AG10803 (cell line): ENCODE data around the gene CRABP2.

Experiments
- DNase-seq: peaks from one replicate; pipeline ENCODE4 v3.0.0; 2010; ENCODE audit warnings: low read depth
- H3K4me3 ChIP-seq: 2 replicates; pipeline ENCODE4 v1.5.1; 2011; ENCODE audit warnings: mild to moderate bottlenecking, low read length, control low read depth
- TF ChIP-seq, protein P1 (sequence below): conservative IDR thresholded peaks from 2 replicates; pipeline ENCODE4 v1.5.1; 2011; ENCODE audit warnings: mild to moderate bottlenecking, low read length, control low read depth, inconsistent platforms

The CRABP2 gene

DNA sequence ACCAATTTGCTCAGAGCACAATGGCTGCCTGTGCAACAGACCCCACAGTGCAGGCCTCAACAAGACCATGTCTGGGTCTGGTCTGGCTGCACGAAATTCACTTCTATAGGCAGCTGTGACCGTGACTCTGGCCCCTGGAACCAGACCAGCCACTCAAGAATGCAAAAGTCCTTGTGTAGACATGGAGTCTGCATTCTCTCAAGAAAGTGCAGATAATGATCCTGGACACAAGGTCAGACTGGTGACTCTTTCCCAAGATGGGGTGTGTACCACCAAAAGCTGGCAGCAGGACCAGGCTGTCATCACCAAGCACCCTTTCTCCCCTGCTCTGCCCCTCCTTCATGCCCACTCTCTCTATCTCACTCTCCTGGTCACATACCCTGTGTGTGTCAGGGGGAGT is 15.7 kb upstream of the CRABP2 start:
- H3K4me3 ChIP-seq: no peak overlapping the region
- TF ChIP-seq, protein P1, sequence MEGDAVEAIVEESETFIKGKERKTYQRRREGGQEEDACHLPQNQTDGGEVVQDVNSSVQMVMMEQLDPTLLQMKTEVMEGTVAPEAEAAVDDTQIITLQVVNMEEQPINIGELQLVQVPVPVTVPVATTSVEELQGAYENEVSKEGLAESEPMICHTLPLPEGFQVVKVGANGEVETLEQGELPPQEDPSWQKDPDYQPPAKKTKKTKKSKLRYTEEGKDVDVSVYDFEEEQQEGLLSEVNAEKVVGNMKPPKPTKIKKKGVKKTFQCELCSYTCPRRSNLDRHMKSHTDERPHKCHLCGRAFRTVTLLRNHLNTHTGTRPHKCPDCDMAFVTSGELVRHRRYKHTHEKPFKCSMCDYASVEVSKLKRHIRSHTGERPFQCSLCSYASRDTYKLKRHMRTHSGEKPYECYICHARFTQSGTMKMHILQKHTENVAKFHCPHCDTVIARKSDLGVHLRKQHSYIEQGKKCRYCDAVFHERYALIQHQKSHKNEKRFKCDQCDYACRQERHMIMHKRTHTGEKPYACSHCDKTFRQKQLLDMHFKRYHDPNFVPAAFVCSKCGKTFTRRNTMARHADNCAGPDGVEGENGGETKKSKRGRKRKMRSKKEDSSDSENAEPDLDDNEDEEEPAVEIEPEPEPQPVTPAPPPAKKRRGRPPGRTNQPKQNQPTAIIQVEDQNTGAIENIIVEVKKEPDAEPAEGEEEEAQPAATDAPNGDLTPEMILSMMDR: no peak
- no peak for DNase-seq

DNA sequence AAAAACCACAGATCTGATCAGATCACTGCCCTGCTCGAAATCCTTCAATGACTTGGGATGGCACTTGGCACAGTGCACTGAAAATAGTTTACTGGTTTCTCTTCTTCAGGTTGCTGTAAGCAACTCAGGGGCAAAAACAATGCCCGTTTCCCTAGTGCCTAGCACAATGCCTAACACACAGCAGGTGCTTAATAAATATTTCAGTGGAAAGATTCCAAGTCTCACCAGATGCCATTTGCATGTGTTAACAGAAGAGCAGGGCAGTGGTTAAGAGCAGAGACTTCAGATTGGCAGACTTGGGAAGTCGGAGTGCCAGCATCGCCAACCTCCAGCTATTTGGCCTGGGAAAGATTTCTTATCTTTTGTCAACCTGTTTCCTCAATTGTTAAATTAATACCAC is 12.0 kb upstream of the CRABP2 start:
- DNase-seq: no peak
- TF ChIP-seq, protein P1: no peak
- no peak overlapping the region for H3K4me3 ChIP-seq

DNA sequence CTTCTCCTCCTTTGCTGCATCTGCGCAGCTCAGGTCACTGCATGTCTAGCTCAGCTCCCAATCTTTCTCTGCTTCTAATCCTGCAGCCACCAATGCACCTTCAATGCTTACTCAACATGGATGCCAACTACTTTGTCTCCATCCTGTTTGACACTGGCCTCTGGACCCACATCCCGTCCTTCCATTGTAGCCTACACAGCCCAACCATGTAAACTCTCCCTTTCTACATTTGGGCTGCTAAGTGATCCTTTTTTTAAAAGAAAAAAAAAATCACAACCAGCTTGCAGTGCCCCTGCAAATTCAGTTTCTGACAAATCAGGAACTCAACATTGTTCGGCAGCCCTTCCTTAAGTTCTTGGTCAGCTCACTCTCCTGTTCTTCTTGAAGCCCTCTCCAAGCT is 9.4 kb upstream of the CRABP2 start:
- TF ChIP-seq, protein P1: no peak
- no peak overlapping the region for H3K4me3 ChIP-seq
- DNase-seq: no peak

DNA sequence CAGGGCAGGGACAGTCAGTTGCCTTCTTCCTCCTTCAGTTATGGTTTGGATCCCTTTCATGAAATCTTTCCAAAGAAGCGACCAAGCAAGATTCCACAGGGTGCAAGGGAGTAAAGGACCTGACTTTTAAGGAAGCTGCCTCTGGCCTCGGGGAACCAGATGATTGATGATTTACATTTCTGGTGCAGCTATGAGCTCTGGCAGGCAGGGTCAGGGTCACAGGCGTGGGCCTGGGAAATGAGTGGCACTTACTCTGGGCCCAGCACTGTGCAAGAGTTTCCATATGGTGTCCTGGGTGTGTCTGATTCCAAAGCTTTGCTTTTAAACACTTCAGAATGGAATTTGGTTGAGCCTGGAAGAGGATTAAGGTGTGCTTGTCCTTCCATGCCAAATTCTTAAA is 7.2 kb upstream of the CRABP2 start:
- DNase-seq: peak; percentile 48
- no peak overlapping the region for H3K4me3 ChIP-seq
- TF ChIP-seq, protein P1: no peak

DNA sequence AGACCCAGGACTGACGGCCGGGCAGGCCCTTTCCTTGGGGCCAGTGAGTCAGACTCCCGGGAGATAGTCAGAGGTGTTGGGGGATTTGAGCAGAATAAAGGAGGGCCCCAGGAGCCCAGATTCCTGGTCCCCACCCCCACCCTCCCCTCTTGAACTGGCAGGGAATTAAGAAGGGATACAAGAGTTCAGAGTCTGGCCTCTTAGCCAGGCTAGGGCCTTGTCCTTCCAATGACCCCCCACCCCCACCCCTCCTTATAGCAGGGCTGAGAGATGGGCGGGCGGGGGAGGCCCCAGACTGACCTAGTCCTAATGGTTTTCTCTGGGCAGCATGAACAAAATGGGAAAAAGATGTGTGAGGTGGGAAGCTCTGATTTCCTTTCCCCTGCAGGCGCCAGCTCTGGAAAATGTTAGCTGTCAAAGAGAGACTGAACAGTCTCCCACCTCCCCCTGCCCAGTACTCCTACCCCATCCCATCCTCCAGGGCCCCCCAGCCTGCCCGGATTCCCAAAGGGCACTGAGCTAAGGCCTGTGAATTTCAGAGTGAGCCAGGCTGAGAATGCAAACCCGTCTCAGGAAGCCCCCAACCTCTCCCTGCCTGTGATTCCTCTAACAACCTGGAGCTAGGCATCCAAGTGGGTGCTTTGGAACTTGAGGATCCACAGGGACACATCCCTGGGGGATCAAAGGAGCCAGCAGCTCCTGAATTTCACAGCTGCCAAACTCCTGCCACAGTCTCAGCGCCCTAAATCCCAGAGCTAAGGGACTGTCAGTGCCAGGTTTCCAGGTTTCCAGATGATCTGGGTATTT is 5.8 kb upstream of the CRABP2 start:
- no peak for DNase-seq
- TF ChIP-seq, protein P1: no peak
- no peak overlapping the region for H3K4me3 ChIP-seq

DNA sequence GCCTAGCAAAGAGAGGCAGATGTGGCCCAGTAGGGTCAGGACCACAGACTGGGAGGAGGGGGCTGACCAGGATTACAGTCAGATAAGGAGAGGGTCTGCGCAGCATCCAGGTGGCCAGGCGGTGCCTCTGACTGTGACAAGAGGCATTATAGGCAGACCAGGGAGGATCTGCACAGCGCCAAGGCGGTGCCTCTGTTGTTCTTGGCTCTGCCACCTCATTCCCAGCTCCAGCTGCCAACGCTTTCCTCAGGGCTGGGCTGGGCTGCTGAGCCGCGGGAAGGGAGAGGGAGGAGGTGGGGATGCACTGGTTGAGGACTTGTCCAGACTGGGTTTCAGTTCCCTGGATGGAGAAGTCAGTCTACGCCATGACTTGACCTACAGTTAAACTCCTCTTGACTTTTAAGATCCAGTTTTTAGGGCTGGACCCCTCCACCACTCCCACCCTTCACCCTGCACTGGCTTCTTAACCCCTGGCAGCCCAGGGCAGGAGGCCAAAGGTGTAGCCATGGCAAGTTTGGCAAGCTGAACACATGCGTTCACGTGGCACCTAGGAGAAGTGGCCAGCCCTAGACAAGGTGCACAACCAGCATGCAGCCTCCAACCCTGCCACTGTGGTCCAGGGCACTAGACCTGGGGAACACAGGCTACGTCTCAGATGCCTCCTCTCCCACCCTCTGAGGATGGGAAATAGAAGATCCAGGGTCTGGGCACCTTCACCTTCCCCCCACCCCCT is 4.5 kb upstream of the CRABP2 start:
- TF ChIP-seq, protein P1: no peak
- peak; percentile 80 for DNase-seq
- H3K4me3 ChIP-seq: no peak overlapping the region

DNA sequence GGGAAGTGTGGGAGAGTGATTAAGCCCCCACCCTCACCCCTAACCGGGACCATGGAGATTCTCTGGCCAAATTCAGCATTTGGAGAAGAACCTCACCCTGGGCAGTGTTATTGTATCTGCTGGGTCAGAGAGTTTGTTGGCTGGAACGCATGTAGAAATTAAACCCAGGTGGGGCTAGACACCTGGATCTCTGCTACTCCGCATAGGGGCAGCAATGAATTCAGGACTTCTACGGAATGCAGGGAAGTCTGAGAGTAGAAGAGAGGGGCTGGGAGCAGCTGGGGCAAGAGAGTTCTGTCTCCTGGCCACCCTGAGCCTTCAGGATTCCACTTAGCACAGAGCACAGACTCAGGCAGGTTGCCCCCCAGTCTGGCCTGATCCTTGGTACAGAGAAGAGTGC is 3.6 kb upstream of the CRABP2 start:
- no peak overlapping the region for H3K4me3 ChIP-seq
- DNase-seq: no peak
- TF ChIP-seq, protein P1: no peak
